Astrocyte (in vitro differentiated cells and primary cell): ENCODE measurements around the gene CHTOP. TPM values are rescaled to one million over a fixed set of nuclear protein-coding genes. Genes with fewer than 3 reads are reported as not detected.

Experiments used
- DNase-seq: peaks from one replicate; pipeline ENCODE4 v3.0.0-alpha.2; 2010; ENCODE audit warnings: low read depth
- FAIRE-seq: peaks from 2 replicates; lab custom pipeline; 2011; peaks lifted over from hg19 to GRCh38; lab: Jason Lieb, UNC
- H2AFZ ChIP-seq: 2 replicates; pipeline ENCODE4 v1.6.0; 2012; ENCODE audit warnings: low read depth, low read length, inconsistent platforms
- H3K27ac ChIP-seq: 2 replicates; pipeline ENCODE4 v1.5.1; 2011; ENCODE audit warnings: low read depth, low read length, inconsistent platforms
- H3K27me3 ChIP-seq: 2 replicates; pipeline ENCODE4 v1.6.0; 2011; ENCODE audit warnings: low read length, inconsistent platforms; ENCODE audit not compliant: insufficient read depth
- H3K36me3 ChIP-seq: 2 replicates; pipeline ENCODE4 v1.5.1; 2011; ENCODE audit warnings: low read length, inconsistent platforms; ENCODE audit not compliant: insufficient read depth
- H3K4me1 ChIP-seq: 2 replicates; pipeline ENCODE4 v1.5.1; 2011; ENCODE audit warnings: low read length, inconsistent platforms; ENCODE audit not compliant: insufficient read depth
- H3K4me2 ChIP-seq: 2 replicates; pipeline ENCODE4 v1.6.0; 2012; ENCODE audit warnings: low read length, inconsistent platforms
- H3K4me3 ChIP-seq: 2 replicates; pipeline ENCODE4 v1.5.1; 2011; ENCODE audit warnings: low read depth, mild to moderate bottlenecking, low read length, inconsistent platforms; ENCODE audit not compliant: insufficient read depth
- H3K79me2 ChIP-seq: 2 replicates; pipeline ENCODE4 v1.6.0; 2012; ENCODE audit warnings: mild to moderate bottlenecking, low read length, inconsistent platforms; ENCODE audit not compliant: insufficient read depth
- H3K9ac ChIP-seq: 2 replicates; pipeline ENCODE4 v1.6.0; 2012; ENCODE audit warnings: mild to moderate bottlenecking, low read length, inconsistent platforms
- H3K9me3 ChIP-seq: 2 replicates; pipeline ENCODE4 v1.5.1; 2012; ENCODE audit warnings: low read depth, mild to moderate bottlenecking, low read length, inconsistent platforms; ENCODE audit not compliant: insufficient read depth
- H4K20me1 ChIP-seq: 2 replicates; pipeline ENCODE4 v1.6.0; 2012; ENCODE audit warnings: low read length, inconsistent platforms; ENCODE audit not compliant: insufficient read depth
- H3K27ac Mint-ChIP-seq: one replicate; pipeline ENCODE4 v1.8.0; 2021; ENCODE audit warnings: mild to moderate bottlenecking, mixed read lengths; ENCODE audit not compliant: unreplicated experiment
- H3K27me3 Mint-ChIP-seq: one replicate; pipeline ENCODE4 v1.8.0; 2021; ENCODE audit warnings: low read depth, mixed read lengths; ENCODE audit not compliant: unreplicated experiment
- H3K36me3 Mint-ChIP-seq: one replicate; pipeline ENCODE4 v1.8.0; 2021; ENCODE audit warnings: low read depth, mixed read lengths; ENCODE audit not compliant: unreplicated experiment
- H3K4me1 Mint-ChIP-seq: one replicate; pipeline ENCODE4 v1.8.0; 2021; ENCODE audit warnings: low read depth, mixed read lengths; ENCODE audit not compliant: unreplicated experiment
- H3K4me3 Mint-ChIP-seq: one replicate; pipeline ENCODE4 v1.8.0; 2021; ENCODE audit warnings: mild to moderate bottlenecking, moderate library complexity, mixed read lengths; ENCODE audit not compliant: unreplicated experiment
- H3K9me3 Mint-ChIP-seq: one replicate; pipeline ENCODE4 v1.8.0; 2021; ENCODE audit warnings: mild to moderate bottlenecking, mixed read lengths; ENCODE audit not compliant: unreplicated experiment
- EZH2 ChIP-seq: IDR thresholded peaks from 2 replicates; pipeline ENCODE4 v1.6.1; 2012; ENCODE audit warnings: mild to moderate bottlenecking, low read length, inconsistent platforms; ENCODE audit not compliant: insufficient read depth
- total RNA-seq: library from RNA; stranded (reverse); gene quantifications from 2 replicates; pipeline ENCODE4 v1.2.1, GENCODE V29; 2021
- TF ChIP-seq, protein P1 (sequence below): IDR thresholded peaks from 2 replicates; pipeline ENCODE4 v1.5.1; 2011; ENCODE audit warnings: low read depth, mild to moderate bottlenecking, inconsistent platforms, low read length, moderate library complexity; ENCODE audit not compliant: insufficient read depth

CHTOP gene
- total RNA-seq, 1 donor from 2014 or later = 56.4 TPM

DNA sequence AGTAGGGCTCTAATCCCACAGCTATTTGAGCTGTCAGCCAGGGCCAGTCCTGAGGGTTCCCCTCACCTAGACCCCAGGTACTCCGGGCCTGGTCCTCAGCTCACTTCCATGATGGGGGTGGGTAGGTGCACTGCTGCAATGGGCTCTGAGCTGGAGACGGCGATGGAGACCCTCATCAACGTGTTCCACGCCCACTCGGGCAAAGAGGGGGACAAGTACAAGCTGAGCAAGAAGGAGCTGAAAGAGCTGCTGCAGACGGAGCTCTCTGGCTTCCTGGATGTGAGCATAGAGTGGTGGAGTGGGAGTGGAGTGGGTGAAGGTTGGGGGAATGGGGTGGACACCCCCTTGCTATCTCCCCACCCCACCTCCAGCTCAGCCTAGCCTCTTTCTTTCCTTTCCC, 3.5 kb upstream of the CHTOP start:
- Histone ChIP-seq H3K27ac (no peak overlapping the region), H3K9me3 (no peaks in the 10 kb centered on the region), H3K79me2 (peaks cover 29% of the 10 kb centered on the region), H3K4me2 (no peak overlapping the region), H3K27me3 (no peaks in the 10 kb centered on the region), H3K4me3 (no peak overlapping the region), H2AFZ (no peak overlapping the region), H3K36me3 (peaks cover 3% of the 10 kb centered on the region), H3K4me1 (peaks cover 30% of the 10 kb centered on the region), H4K20me1 (peaks cover 9% of the 10 kb centered on the region), H3K9ac (no peak overlapping the region)
- Mint-ChIP-seq H3K4me3 (no peak overlapping the region), H3K36me3 (peaks cover 4% of the 10 kb centered on the region), H3K9me3 (no peaks in the 10 kb centered on the region), H3K4me1 (peaks cover 36% of the 10 kb centered on the region), H3K27ac (no peak overlapping the region), H3K27me3 (no peaks in the 10 kb centered on the region)
- no peak for DNase-seq
- no peak for FAIRE-seq
- TF ChIP-seq EZH2 = no peak
- TF ChIP-seq, protein P1, sequence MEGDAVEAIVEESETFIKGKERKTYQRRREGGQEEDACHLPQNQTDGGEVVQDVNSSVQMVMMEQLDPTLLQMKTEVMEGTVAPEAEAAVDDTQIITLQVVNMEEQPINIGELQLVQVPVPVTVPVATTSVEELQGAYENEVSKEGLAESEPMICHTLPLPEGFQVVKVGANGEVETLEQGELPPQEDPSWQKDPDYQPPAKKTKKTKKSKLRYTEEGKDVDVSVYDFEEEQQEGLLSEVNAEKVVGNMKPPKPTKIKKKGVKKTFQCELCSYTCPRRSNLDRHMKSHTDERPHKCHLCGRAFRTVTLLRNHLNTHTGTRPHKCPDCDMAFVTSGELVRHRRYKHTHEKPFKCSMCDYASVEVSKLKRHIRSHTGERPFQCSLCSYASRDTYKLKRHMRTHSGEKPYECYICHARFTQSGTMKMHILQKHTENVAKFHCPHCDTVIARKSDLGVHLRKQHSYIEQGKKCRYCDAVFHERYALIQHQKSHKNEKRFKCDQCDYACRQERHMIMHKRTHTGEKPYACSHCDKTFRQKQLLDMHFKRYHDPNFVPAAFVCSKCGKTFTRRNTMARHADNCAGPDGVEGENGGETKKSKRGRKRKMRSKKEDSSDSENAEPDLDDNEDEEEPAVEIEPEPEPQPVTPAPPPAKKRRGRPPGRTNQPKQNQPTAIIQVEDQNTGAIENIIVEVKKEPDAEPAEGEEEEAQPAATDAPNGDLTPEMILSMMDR = no peak

DNA sequence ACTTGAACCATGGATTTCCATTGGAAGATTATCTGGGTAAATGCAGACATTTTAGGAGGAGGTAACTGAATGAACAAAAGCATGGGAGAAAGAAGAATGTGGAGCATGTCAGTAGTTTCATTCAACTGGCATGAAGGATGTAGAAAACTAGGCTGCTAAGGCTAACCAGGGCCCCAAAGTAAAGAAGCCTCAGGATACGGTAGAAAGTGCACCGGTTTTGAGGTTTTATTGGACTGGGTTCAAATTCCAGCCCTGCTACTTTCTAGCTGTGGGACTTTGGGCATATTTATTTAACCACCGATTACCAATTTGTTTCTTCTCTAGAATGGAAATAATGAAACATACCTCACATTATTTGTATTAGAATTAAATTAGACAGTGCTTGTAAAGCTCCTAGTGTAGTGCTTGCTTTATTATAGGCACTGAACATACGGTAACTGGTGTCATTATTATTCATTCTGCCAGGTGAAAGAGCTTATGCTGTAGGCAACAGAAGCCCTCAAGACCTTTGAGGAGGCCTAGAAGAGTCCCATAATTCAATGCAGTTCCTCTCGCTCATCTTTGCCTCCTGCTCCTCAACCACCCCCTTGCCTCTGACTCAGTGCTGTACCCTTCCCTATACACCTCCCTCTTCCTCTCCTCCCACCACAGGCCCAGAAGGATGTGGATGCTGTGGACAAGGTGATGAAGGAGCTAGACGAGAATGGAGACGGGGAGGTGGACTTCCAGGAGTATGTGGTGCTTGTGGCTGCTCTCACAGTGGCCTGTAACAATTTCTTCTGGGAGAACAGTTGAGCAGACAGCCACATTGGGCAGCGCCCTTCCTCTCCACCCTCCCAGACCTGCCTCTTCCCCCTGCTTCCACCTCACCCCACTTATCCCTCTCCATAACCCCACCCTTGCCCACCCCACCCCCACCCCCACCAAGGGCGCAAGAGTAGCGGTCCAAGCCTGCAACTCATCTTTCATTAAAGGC, 2.5 kb upstream of the CHTOP start:
- TF ChIP-seq, protein P1 = no peak
- TF ChIP-seq EZH2 = no peak
- Mint-ChIP-seq H3K36me3 (peaks cover 3% of the 10 kb centered on the region), H3K9me3 (no peaks in the 10 kb centered on the region), H3K4me3 (no peak overlapping the region), H3K27ac (peak overlapping the region; percentile 55), H3K27me3 (no peaks in the 10 kb centered on the region), H3K4me1 (peaks cover 28% of the 10 kb centered on the region)
- Histone ChIP-seq H3K4me3 (no peak overlapping the region), H4K20me1 (peaks cover 15% of the 10 kb centered on the region), H3K9ac (no peak overlapping the region), H3K36me3 (peaks cover 1% of the 10 kb centered on the region), H3K4me1 (peaks cover 23% of the 10 kb centered on the region), H3K9me3 (no peaks in the 10 kb centered on the region), H2AFZ (no peak overlapping the region), H3K79me2 (peaks cover 29% of the 10 kb centered on the region), H3K27me3 (no peaks in the 10 kb centered on the region), H3K27ac (no peak overlapping the region), H3K4me2 (no peak overlapping the region)
- peak; percentile 34 for DNase-seq
- no peak for FAIRE-seq
